NCI-H1105 (cell line): Measurements from ENCODE around the gene UGT1A1.

ENCODE experiments used
- DNase-seq: peaks from one replicate; lab custom pipeline; 2025; lab: John Stamatoyannopoulos, UW

Gene UGT1A1

DNA sequence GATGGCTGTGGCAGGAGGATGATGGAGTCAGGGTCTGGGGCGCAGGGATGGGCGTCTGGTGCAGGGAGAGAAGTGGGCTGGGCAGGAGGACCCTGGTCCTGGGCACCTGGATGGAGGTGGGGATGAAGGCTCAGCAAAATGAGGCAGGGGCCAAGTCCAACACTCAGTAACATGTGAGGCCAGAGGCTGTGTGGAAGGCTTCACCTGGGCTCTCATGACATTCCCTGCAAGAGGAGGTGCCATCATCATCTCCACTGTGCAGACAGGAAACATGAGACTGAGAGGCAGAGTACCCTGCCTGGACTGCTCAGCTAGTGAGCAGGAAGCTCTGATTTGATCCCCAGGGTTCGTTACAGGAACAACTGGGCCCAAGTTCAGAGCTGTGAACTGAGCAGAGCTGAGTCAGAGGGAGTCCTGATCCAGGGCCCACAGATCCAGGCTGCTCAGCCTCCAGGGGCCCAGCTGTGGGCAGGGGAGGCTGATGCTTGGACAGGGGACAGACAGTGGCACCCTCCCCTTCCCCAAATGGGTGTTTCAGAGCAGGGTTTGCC, 57.4 kb downstream of the UGT1A1 start:
- no peak for DNase-seq

DNA sequence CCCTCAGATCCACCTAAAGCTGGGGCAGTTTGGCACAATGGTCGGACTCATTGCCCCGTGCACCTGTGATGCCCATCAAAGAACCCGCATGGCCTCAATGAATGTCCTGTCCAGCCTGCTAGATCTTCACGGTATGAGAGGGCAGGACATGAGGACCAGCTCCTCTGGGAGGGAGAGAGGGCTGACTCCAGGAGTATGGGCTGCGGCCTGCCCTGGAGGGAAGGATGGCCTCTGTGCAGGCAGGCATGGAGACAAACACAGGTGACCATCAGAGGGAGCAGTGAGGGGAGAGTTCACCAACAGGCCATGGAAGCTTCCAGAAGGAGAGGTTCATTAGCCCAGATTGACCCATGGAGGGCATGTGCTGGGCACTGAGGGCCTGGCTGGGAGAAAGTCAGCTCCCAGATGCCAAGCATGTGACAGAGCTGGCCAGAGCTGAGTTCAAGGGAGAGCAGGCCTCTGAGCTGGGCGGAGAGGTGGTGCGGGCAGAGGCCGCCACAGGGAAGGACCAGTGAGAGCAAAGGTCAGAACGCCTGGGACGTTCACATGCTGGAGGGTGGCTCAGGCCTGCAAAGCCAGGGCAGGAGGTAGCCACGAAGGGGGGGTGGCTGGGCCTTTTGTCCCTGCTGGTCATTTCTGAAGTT, 58.0 kb downstream of the UGT1A1 start:
- DNase-seq: no peak

DNA sequence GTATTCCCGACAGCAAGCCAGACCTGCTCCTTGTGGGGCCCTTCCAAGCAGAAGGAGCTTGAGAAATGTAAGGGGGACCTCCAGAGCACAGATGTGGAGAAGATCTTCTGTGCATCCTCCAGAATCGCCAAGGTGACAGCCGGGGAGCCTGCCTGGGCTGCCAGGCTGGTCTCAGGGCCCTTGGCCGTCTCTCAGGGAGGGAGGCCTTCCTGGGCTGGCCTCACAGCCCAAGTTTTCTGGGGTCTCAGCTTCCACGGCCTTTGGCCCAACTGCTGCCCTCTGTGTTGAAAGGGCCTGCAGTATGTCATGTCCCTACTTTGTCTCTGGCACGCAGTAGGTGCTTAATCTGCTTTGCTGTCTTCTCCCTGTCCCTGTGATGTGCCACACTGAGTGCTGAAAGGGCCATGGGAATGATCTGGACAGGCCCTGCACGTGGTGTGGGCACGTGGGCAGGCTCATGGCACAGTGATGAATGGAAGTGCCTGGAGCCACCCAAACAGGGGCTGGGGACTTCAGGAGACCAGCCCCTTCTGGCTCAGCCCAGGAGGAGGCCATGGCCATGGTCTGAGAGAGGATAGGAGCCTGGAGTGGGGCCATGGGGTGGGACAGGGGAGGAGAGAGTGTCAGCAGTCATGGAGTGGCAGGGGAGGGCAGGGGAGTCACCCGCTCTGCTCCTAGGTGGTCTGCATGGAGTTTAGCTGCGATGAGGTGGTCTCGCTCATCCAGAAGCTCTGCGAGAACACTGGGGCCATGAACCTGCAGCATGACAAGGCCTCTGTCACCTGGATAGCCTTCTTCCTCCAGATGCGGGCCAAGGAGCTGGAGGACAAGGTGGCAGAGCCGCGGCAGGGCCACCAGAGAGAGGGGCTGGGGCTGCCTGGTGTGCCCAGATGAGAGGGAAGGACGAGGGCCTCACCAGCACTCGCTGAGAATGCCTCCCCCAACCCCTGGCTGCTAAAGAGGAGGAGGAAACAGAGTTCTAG, 58.9 kb downstream of the UGT1A1 start:
- DNase-seq: no peak

DNA sequence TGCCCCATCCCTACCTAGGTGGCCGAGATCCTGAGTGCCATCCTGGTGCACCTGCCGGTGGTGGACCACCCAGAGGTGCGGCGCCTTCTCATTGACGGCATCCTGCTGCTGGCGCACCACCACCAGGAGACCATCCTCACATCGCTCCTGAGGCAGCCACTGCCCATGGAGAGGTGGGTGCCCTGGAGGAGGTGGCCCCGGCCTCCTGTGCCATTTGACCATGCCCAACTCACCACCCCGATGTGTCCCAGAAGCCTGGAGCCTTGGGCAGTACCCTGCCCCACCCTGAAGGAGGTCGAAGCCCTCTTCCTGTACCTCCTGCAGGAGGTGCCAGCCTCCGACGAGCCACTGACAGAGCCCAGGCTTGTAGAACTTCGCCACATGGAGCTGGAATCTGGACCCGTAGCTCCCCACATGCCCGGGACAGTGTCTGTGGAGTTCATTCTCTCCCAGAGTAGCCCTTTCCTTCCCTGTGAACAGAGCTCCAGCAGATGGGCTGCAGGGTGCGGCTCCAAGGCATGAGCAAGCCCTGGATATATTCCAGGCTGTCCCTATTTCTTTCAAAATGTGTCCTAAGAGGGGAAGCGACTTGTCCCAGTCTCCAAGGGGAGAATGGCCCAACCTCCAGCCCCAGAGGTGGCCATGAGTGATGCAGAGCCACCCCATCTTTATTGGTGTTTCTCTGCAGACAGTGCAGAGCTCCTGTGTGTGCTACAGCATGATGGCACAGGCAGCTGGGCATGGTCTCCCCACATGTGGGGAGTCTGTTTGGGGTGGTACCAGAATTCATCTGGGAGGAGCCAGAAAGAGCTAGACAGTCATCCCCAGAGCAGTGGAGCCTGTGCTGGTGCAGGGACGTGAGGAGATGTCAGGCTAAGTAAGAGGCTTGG, 60.1 kb downstream of the UGT1A1 start:
- no peak for DNase-seq

DNA sequence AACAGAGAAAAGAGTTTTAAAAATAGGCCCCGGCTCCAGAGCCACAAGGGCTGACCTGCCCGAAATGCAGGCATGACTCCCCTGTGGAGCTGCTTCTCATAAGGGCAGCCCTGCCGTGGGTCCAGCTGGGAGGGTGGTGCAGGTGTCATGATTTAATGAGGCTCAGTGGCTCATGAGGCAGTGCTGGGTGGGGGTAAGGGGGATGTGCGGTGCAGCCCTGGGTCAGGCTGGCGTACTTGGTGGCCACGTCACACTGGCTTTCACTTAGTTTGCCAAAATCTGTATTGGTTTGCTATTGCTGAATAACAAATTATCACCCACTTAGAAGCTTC, 60.7 kb downstream of the UGT1A1 start:
- DNase-seq: no peak

DNA sequence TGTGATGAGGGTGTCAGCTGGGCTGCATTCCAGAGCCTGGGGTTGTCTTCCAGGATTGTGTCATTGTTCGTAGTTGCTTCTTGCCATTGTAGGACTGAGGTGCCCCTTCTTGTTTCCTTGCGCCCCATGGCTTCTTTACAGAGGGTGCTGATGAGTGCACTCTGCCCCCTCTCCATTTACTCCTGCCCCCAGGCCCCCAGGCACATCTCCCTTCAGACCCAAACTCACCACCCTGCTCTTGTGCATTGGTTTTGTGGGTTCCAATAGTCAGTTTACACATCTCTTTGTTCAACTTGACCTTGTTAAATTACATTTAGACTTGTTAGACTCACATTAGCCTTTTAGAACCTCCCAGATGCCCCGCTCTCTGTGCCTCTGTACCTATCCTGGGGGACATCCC, 61.1 kb downstream of the UGT1A1 start:
- no peak for DNase-seq

DNA sequence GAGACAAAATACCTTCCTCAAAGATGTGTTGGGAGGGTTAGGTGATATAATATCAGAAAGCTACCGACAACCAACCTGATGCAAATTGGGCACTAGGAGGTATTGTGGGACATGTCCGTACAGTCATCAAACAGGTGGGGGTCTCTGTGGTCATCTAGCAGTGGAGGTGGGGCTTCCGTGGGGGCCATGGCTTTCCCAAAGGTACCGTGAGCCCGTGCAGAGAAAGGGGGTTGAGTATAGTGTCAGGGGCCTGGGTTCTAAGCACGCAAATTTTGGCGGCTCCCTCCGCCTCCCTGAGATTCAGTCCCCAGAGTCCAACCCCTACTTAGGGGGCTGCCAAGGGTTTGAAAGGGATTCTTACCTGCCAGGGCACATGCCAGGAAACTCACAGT, 61.6 kb downstream of the UGT1A1 start:
- no peak for DNase-seq

DNA sequence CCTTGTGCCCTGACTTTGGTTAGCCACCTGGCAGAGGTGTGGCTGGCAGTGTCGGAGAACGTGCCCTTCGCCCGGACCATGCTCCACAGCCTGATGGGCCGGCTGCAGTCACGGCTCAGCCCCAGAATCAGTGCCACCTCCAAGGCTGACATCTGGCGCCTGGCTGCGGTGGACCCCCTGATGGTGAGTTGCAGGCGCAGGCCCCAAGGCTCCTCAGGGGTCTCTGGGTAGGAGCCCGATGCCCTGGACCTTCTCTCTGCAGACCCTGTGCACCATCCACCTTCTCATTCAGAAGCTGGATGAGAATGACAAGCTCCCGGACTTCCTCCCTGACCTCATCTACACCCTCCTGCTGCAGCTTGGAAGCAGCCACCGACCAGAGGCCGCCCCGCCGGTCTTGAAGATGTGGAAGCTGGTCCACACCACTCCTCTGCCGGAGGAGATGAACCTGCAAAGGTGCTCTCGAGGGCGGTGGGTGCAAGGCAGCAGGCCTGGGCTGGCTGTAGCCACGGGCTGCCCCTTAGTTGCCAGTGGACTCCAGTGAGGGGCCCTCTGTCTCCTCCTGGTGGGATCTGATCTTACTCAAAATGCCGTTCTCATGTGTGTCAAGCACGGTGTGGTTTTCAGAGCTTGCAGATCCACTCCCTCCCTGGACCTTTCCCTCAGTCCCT, 62.2 kb downstream of the UGT1A1 start:
- no peak for DNase-seq
